AG04450 (cell line): Measurements from ENCODE around the gene COQ8B. TPM values are rescaled to one million over a fixed set of nuclear protein-coding genes. Genes with fewer than 3 reads are reported as not detected.

Experiments used
- CTCF ChIA-PET: fragments of 300-600, 350-600 bp; formaldehyde crosslinking; extraction: SDS; loops from one replicate; lab custom pipeline; 2022; ENCODE audit warnings: antibody characterized with exemption, inconsistent platforms; lab: Charles Lee
- POLR2A ChIA-PET: fragments of 350-600 bp; formaldehyde crosslinking; extraction: SDS; loops from one replicate; lab custom pipeline; 2021; ENCODE audit warnings: antibody characterized with exemption, inconsistent platforms; lab: Yijun Ruan, JAX
- DNase-seq: peaks from one replicate; pipeline ENCODE4 v3.0.0-alpha.2; 2011; ENCODE audit warnings: low read depth, low spot score
- H3K27ac ChIP-seq: one replicate; pipeline ENCODE4 v1.5.1; 2012; ENCODE audit warnings: low read depth, low read length, control low read depth
- H3K27me3 ChIP-seq: one replicate; pipeline ENCODE4 v1.6.0; 2012; ENCODE audit warnings: low read length; ENCODE audit not compliant: control insufficient read depth, insufficient read depth
- H3K4me3 ChIP-seq: 2 replicates; pipeline ENCODE4 v1.5.1; 2011; ENCODE audit warnings: mild to moderate bottlenecking, low read depth, low read length, control low read depth
- H3K9me3 ChIP-seq: 2 replicates; pipeline ENCODE4 v1.5.1; 2012; ENCODE audit warnings: low read length; ENCODE audit not compliant: control insufficient read depth, insufficient read depth
- polyA plus RNA-seq: library from polyadenylated mRNA; depleted of rRNA; stranded (reverse); fragments of >200 nt; gene quantifications from 2 replicates; pipeline ENCODE4 v1.2.3, GENCODE V29; 2011
- TF ChIP-seq, protein P1 (sequence below): IDR thresholded peaks from 2 replicates; pipeline ENCODE4 v1.5.1; 2011; ENCODE audit warnings: low read depth, low read length, control low read depth, inconsistent platforms

Gene COQ8B
- polyA plus RNA-seq, 1 experiment, result 16.0 TPM

DNA sequence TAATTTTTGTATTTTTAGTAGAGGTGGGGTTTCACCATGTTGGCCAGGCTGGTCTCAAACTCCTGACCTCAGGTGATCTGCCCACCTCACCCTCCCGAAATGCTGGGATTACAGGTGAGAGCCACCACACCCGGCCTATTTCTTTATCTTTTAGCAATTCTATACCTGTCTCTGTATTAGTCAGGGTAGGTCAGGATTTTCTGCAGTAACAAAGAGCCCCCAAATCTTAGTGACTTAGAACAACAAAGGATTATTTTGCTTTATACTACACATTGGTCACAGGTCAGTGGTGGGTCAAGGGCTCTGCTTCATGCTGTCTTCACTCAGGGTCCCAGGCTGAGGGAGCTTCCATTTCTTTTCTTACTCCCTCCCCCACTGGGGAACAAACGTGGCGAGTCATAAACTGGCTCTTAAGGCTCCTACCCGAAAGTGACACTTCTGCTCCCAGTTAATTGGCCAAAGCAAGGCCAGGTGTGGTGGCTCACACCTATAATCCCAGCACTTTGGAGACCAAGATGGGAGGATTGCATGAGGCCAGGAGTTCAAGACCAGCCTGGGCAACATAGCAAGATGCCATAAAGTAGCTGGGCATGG lies 7.1 kb upstream of the COQ8B start:
- TF ChIP-seq, protein P1, sequence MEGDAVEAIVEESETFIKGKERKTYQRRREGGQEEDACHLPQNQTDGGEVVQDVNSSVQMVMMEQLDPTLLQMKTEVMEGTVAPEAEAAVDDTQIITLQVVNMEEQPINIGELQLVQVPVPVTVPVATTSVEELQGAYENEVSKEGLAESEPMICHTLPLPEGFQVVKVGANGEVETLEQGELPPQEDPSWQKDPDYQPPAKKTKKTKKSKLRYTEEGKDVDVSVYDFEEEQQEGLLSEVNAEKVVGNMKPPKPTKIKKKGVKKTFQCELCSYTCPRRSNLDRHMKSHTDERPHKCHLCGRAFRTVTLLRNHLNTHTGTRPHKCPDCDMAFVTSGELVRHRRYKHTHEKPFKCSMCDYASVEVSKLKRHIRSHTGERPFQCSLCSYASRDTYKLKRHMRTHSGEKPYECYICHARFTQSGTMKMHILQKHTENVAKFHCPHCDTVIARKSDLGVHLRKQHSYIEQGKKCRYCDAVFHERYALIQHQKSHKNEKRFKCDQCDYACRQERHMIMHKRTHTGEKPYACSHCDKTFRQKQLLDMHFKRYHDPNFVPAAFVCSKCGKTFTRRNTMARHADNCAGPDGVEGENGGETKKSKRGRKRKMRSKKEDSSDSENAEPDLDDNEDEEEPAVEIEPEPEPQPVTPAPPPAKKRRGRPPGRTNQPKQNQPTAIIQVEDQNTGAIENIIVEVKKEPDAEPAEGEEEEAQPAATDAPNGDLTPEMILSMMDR, result no peak
- H3K9me3 ChIP-seq, result no peaks in the 10 kb centered on the region
- no peak for DNase-seq
- no peaks in the 10 kb centered on the region for H3K27me3 ChIP-seq
- ChIA-PET CTCF (no interaction called here), POLR2A (no interaction called here)
- no peak overlapping the region for H3K27ac ChIP-seq
- H3K4me3 ChIP-seq, result no peak overlapping the region

GRCh38 chr19:40721936-40722661 lies 5.4 kb upstream of the COQ8B start:
- no peak for DNase-seq
- ChIA-PET CTCF (interaction anchor here (0.9 kb wide), 1 partner anchor 120 kb away, joined by 3 read pairs; no protein-coding TSS in a partner anchor), POLR2A (interaction anchor here (0.6 kb wide), 1 partner anchor 90 kb away, joined by 3 read pairs; no protein-coding TSS in a partner anchor)
- Histone ChIP-seq H3K9me3 (no peaks in the 10 kb centered on the region), H3K27me3 (no peaks in the 10 kb centered on the region), H3K27ac (no peak overlapping the region), H3K4me3 (peak overlapping the region; percentile 5; the same call in 1 of the 2 replicates)
- TF ChIP-seq, protein P1, result no peak

- POLR2A ChIA-PET, result no interaction called here
- H3K27me3 ChIP-seq, result no peaks in the 10 kb centered on the region
- no peak for DNase-seq
- TF ChIP-seq, protein P1, result no peak
- no peak overlapping the region for H3K4me3 ChIP-seq
- H3K27ac ChIP-seq, result no peak overlapping the region
- CTCF ChIA-PET, result no interaction called here
- no peaks in the 10 kb centered on the region for H3K9me3 ChIP-seq
Observed at GRCh38 chr19:40721140-40721486, 4.4 kb upstream of the COQ8B start.

- H3K27ac ChIP-seq, result no peak overlapping the region
- peak overlapping the region; percentile 89 for H3K4me3 ChIP-seq
- POLR2A ChIA-PET, result interaction anchor here (1.0 kb wide), 1 partner anchor 79 kb away, joined by 4 read pairs; the partner anchor contains the start of gene EGLN2
- no peak for DNase-seq
- no peaks in the 10 kb centered on the region for H3K27me3 ChIP-seq
- CTCF ChIA-PET, result no interaction called here
- TF ChIP-seq, protein P1, result no peak
- H3K9me3 ChIP-seq, result no peaks in the 10 kb centered on the region
Observed at GRCh38 chr19:40719414-40719894, 2.8 kb upstream of the COQ8B start.
